ENCODE results near the gene PODXL2.

GRCh38 chr3:127665165-127665564 lies 36.2 kb downstream of the PODXL2 start:
- TF ChIP-seq CTCF (IDR thresholded peaks at IDR 0.05) (no peak), POLR2A (IDR thresholded peaks at IDR 0.05) (no peak)
